Common myeloid progenitor, CD34-positive (primary cell): Measurements from ENCODE around the gene ZMIZ2.

Experiments used
- CTCF ChIA-PET: fragments of 350-600 bp; sonication (Branson Sonifier 250); formaldehyde crosslinking; loops from one replicate; lab custom pipeline; 2021; ENCODE audit warnings: antibody characterized with exemption; lab: Charles Lee
- POLR2A ChIA-PET: fragments of 350-600 bp; sonication (Branson Sonifier 250); formaldehyde crosslinking; loops from one replicate; lab custom pipeline; 2021; ENCODE audit warnings: antibody characterized with exemption; lab: Charles Lee
- DNase-seq, 3 donors: peaks; one replicate each; pipeline versions ENCODE4 v3.0.0 to v3.0.0-alpha.2; 2013
- H3K27ac ChIP-seq, 2 experiments: 1 replicate in 1 of 2; 2 replicates in 1 of 2; pipeline ENCODE4 v1.7.0; 2013; ENCODE audit warnings: inconsistent platforms in 2 of 2, low read length in 2 of 2, mild to moderate bottlenecking in 2 of 2, low read depth in 1 of 2, moderate library complexity in 1 of 2; ENCODE audit not compliant: severe bottlenecking in 2 of 2, insufficient read depth in 1 of 2, poor library complexity in 1 of 2
- H3K27me3 ChIP-seq, 5 experiments: replicated peaks in 2 of 5; 1 replicate in 3 of 5; 2 replicates in 2 of 5; pipeline versions ENCODE4 v1.6.1 to v1.7.0; 2013; ENCODE audit warnings: low read length in 4 of 5, mild to moderate bottlenecking in 2 of 5, moderate library complexity in 2 of 5, inconsistent platforms in 1 of 5; ENCODE audit not compliant: insufficient read depth in 5 of 5, control insufficient read depth in 4 of 5
- H3K36me3 ChIP-seq, 4 experiments: 1 replicate in 2 of 4; 2 replicates in 2 of 4; pipeline versions ENCODE4 v1.6.1 to v1.7.0; 2013; ENCODE audit warnings: low read length in 3 of 4, control low read depth in 1 of 4, mild to moderate bottlenecking in 1 of 4; ENCODE audit not compliant: control insufficient read depth in 4 of 4, insufficient read depth in 4 of 4
- H3K4me1 ChIP-seq, 4 experiments: 1 replicate in 3 of 4; 2 replicates in 1 of 4; pipeline versions ENCODE4 v1.6.1 to v1.7.1; 2013; ENCODE audit warnings: low read length in 3 of 4, mild to moderate bottlenecking in 3 of 4, control low read depth in 1 of 4, inconsistent platforms in 1 of 4, moderate library complexity in 1 of 4; ENCODE audit not compliant: control insufficient read depth in 4 of 4, insufficient read depth in 4 of 4; ENCODE audit errors: control extremely low read depth in 1 of 4
- H3K4me3 ChIP-seq, 7 experiments: 1 replicate in 4 of 7; 2 replicates in 3 of 7; pipeline versions ENCODE4 v1.5.1 to v1.7.0; 2013; ENCODE audit warnings: mild to moderate bottlenecking in 7 of 7, low read length in 6 of 7, moderate library complexity in 6 of 7, inconsistent platforms in 2 of 7, low read depth in 2 of 7, control low read depth in 1 of 7; ENCODE audit not compliant: insufficient read depth in 4 of 7, control insufficient read depth in 1 of 7; ENCODE audit errors: extremely low read depth in 1 of 7
- H3K9me3 ChIP-seq, 5 experiments: 1 replicate in 4 of 5; 2 replicates in 1 of 5; pipeline versions ENCODE4 v1.6.1 to v1.7.1; 2013; ENCODE audit warnings: low read length in 4 of 5, mild to moderate bottlenecking in 2 of 5, inconsistent platforms in 1 of 5, low read depth in 1 of 5, moderate library complexity in 1 of 5; ENCODE audit not compliant: control insufficient read depth in 4 of 5, insufficient read depth in 2 of 5; ENCODE audit errors: control extremely low read depth in 1 of 5
- WGBS: methylation state at CpG from one replicate; pipeline ENCODE4 v1.1.5; 2013; ENCODE audit not compliant: insufficient coverage; 5-methylcytosine and 5-hydroxymethylcytosine counted together

The ZMIZ2 gene

DNA sequence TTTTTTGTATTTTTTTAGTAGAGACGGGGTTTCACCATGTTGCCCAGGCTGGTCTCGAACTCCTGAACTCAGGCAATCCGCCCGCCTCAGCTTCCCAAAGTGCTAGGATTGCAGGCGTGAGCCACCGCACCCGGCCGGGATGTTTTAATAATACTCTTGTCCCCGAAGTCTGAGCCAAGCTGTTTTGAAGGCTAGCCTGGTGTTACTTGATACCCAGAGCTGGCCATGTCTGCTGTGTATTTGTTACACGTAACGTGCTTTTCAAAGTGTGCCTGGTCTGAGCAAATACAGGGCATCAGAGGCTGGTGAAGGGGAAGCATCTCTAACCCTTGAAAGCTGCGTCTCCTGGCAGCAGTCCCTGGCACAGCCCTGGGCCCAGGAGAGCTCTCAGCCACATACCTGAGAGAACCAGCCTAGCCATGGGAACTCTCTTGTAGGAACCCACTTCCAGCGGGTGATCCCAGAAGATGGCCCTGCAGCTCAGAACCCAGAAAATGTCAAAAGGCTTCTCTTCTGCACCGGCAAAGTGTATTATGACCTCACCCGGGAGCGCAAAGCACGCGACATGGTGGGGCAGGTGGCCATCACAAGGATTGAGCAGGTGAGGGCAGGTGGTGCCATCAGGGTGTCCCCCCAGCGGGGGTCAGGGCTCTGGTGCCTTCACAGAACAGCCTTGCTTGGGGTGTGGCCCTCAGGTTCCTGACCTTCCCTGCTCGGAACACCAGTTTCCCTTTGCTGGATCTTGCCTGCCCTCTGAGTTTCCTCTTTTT lies 41.7 kb upstream of the ZMIZ2 start:
- 97% methylated on average over 19 of the region's 20 CpGs for WGBS
- H3K4me3 ChIP-seq = no peak overlapping the region
- no peak for DNase-seq
- no peaks in the 10 kb centered on the region for H3K27me3 ChIP-seq
- H3K27ac ChIP-seq = no peak overlapping the region
- peaks cover 0 to 2% (median 0%) of the 10 kb centered on the region in 5 experiments for H3K9me3 ChIP-seq
- peaks cover 0 to 1% (median 0%) of the 10 kb centered on the region in 4 experiments for H3K4me1 ChIP-seq
- CTCF ChIA-PET = no interaction called here
- POLR2A ChIA-PET = no interaction called here
- H3K36me3 ChIP-seq = peaks cover 5 to 46% (median 35%) of the 10 kb centered on the region in 4 experiments

DNA sequence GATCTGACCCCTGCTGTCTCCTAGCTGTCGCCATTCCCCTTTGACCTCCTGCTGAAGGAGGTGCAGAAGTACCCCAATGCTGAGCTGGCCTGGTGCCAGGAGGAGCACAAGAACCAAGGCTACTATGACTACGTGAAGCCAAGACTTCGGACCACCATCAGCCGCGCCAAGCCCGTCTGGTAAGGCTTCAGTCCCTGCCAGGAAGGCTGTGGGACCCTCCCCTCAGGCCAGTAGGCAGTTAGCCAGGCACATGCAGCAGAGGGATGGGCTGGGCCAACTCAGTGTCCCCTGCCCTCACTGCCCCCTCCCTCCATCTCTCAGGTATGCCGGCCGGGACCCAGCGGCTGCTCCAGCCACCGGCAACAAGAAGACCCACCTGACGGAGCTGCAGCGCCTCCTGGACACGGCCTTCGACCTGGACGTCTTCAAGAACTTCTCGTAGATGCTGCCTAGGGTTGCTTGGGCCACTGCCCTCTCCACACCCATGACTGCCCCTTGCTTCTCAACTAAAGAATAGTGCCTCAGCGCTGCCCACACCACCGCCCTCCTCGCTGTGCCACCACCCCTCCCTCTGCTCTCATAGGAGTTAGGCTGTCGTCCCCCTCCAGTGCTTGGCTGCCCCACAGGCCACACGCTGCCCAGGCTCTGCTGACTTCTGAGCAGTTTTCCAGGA lies 41.0 kb upstream of the ZMIZ2 start:
- Histone ChIP-seq H3K9me3 (peaks cover 0 to 2% (median 0%) of the 10 kb centered on the region in 5 experiments), H3K4me1 (peaks cover 0 to 4% (median 0%) of the 10 kb centered on the region in 4 experiments), H3K27me3 (no peaks in the 10 kb centered on the region), H3K36me3 (peaks cover 5 to 42% (median 32%) of the 10 kb centered on the region in 4 experiments), H3K4me3 (no peak overlapping the region), H3K27ac (no peak overlapping the region)
- 96% methylated on average over 10 of the region's 21 CpGs for WGBS
- no peak for DNase-seq
- ChIA-PET POLR2A (no interaction called here), CTCF (no interaction called here)

DNA sequence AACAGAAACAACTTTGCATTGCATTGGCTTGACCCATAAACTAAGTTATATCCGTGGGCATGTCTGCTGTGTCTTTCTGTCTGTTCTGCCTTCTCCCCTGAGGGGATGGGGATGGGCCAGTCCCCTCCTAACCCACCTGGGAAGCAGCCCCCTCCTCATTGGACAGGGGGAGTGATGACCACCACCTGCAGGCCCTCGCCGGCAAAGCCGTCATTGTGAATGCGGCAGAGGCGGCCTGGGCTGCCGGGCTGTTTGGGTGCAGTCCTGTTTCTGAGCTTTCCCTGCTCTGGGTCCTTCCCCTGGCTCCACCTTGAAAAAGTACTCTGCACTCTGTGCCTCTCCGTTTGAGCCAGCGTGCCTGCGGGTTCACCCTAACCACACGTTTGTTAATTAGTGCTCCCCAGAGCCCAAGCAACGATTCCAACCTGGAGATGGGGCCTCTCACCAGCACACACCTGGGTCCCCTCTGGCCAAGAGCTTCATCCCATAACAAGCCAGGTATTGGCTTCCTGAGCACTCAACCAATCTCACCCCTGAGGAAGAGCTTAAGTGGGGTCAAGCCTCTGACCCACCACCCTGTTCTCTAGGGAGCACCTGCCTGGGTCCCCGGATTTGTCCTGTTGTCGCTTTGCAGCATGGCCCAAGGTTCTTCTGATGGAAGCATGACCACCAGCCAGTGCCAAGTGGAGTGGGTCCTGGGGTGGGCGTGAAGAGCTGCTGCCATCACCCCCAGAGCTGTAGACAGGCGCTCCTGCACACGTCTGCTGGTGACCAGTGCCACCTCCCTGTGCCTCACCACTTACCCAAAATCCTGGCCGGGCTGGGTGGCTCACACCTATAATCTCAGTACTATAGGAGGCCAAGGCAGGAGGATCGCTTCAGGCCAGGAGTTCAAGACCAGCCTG lies 39.4 kb upstream of the ZMIZ2 start:
- Histone ChIP-seq H3K36me3 (peaks cover 3 to 42% (median 25%) of the 10 kb centered on the region in 4 experiments), H3K27me3 (no peaks in the 10 kb centered on the region), H3K9me3 (no peaks in the 10 kb centered on the region), H3K27ac (no peak overlapping the region), H3K4me1 (peaks cover 0 to 4% (median 0%) of the 10 kb centered on the region in 4 experiments), H3K4me3 (no peak overlapping the region)
- POLR2A ChIA-PET = no interaction called here
- CTCF ChIA-PET = interaction anchor here (0.8 kb wide), 1 partner anchor 9 kb away, joined by 3 read pairs; no protein-coding TSS in a partner anchor
- DNase-seq = no peak
- 96% methylated on average over 17 of the region's 19 CpGs for WGBS

DNA sequence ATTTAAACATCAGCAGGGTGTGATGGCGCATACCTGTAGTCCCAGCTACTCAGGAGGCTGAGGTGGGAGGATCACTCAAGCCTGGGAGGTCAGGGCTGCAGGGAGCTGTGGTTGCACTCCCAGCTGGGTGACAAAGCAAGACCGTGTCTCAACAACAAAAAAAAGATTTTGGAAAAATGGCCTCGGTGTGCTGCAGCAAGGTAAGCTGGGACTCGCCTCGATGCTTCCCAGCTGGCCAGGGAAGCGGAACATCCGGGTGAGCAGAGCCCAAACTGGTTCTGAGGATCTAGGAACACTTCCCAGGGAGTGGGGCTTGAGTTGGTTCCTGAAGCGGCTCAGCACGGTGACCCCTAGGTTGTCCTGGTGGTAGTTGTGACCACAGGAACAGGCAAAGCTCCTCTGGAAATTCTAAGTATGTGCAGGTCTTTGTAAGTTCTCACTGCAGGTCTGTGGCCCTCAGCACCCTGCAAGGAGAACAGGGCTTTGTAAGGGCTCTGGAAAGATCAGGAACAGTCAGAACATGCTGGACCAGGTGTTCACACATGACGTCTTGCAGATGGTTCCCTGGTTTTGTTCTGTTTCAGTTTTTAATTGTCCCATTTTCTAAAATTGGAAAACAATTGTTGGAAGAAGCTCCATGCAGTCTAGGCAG lies 38.6 kb upstream of the ZMIZ2 start:
- H3K4me3 ChIP-seq = no peak overlapping the region
- POLR2A ChIA-PET = no interaction called here
- peaks cover 0 to 4% (median 0%) of the 10 kb centered on the region in 4 experiments for H3K4me1 ChIP-seq
- H3K9me3 ChIP-seq = no peaks in the 10 kb centered on the region
- no peaks in the 10 kb centered on the region for H3K27me3 ChIP-seq
- no peak overlapping the region for H3K27ac ChIP-seq
- CTCF ChIA-PET = interaction anchor here (0.6 to 1.4 kb wide), 3 partner anchors 9 to 319 kb away, joined by 3 to 6 read pairs (median 4); no protein-coding TSS in a partner anchor
- DNase-seq = no peak
- WGBS = 97% methylated on average over 10 of the region's 10 CpGs
- H3K36me3 ChIP-seq = peaks cover 3 to 42% (median 25%) of the 10 kb centered on the region in 4 experiments

DNA sequence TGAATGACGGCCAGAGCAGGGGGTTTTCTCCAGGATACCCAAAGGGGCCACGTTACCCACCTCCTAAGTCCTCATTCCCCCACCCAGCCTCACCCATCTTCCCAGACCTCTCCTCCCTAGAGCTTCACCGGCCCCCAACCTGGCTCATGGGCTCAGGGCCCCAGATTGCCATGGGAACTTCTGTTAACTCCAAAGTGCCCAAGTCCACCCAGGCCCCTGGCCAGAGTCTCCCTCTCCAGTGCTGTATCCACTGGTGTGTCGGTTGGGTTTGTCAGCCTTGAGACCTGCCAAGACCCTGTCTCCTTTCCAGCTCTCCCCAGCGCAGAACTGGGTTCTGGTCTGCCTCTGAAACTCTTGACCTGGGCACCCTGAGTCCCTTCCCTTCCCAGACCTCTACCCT lies 37.1 kb upstream of the ZMIZ2 start:
- Histone ChIP-seq H3K36me3 (peaks cover 0 to 37% (median 23%) of the 10 kb centered on the region in 4 experiments), H3K4me1 (peaks cover 0 to 4% (median 0%) of the 10 kb centered on the region in 4 experiments), H3K9me3 (no peaks in the 10 kb centered on the region), H3K27ac (no peak overlapping the region), H3K27me3 (no peaks in the 10 kb centered on the region), H3K4me3 (no peak overlapping the region)
- ChIA-PET CTCF (interaction anchor here (1.4 kb wide), 1 partner anchor 13 kb away, joined by 4 read pairs; no protein-coding TSS in a partner anchor), POLR2A (no interaction called here)
- WGBS = 87% methylated on average over 5 of the region's 5 CpGs
- DNase-seq = no peak

DNA sequence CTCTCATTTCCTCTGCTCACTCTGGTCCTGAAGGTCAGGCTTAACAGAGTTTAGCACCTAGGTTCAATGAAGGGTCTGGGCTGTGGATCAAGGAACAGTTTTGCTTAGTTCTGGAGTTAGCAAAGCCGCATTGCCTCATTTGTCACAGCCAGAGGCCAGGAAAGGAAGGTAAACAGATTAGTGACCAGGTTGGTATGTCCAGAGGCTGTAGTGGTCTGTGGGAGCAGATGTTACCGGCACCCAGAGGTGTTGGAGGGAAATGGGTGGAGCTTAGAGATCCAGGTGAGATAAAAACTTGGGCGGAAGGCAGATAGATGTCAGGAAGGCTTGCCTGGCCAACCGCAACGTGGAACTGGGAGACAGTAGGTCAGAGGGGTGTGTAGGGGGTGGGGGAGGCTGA lies 36.6 kb upstream of the ZMIZ2 start:
- 50% methylated on average over 5 of the region's 5 CpGs for WGBS
- DNase-seq = no peak
- POLR2A ChIA-PET = no interaction called here
- Histone ChIP-seq H3K27ac (no peak overlapping the region), H3K27me3 (no peaks in the 10 kb centered on the region), H3K4me3 (no peak overlapping the region), H3K4me1 (peaks cover 0 to 4% (median 0%) of the 10 kb centered on the region in 4 experiments), H3K9me3 (no peaks in the 10 kb centered on the region), H3K36me3 (peaks cover 0 to 35% (median 21%) of the 10 kb centered on the region in 4 experiments)
- CTCF ChIA-PET = no interaction called here
